Vagina (tissue), 2 donors: ENCODE measurements around the gene CCNJ.

Source experiments
- POLR2A ChIP-seq, 2 donors: fragments of 450-650 bp; IDR thresholded peaks; one replicate each; pipeline ENCODE4 v1.6.1; 2017; ENCODE audit warnings: antibody characterized with exemption in 2 of 2, mild to moderate bottlenecking in 2 of 2, moderate library complexity in 2 of 2
- POLR2AphosphoS5 ChIP-seq, 2 donors: sonication (generic); formaldehyde crosslinking; IDR thresholded peaks; one replicate each; pipeline ENCODE4 v1.9.0; 2017; ENCODE audit warnings: antibody characterized with exemption in 2 of 2, mild to moderate bottlenecking in 2 of 2, low read depth in 1 of 2; ENCODE audit not compliant: insufficient read depth in 1 of 2

DNA sequence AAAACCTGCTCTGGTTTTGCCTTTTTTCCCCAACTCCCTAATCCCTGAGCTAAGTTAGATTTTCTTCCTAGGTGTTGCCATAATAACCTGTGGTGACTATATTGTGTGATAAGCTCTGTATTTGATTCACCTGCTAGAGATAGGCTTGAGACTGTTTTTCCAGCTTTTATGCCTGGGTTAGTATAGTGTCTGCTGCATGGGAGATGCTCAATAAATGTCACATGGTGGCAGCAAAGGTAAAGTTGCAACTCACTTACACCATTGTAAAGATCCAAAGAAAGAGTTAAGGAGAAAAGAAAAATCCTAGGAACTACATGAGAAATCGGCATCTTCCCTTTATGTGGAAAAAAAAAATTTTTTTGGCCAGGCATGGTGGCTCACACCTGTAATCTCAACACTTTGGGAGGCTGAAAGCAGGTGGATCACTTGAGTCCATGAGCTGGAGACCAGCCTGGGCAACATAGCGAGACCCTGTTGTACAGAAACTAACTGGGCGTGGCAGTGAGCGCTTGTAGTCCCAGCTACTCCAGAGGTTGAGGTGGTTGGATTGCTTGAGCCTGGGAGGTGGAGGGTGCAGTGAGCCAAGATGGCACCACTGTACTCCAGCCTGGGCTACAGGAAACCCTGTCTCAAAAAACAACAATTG is 3.7 kb downstream of the CCNJ start:
- TF ChIP-seq POLR2AphosphoS5 (IDR thresholded peaks at IDR 0.05; ENCODE audit: insufficient read depth in 1 of 2, low read depth in 1 of 2), result no peak
- TF ChIP-seq POLR2A (IDR thresholded peaks at IDR 0.05), result no peak
